Measurements from ENCODE around the gene SPTLC1. TPM values are rescaled to one million over a fixed set of nuclear protein-coding genes. Genes with fewer than 3 reads are reported as not detected.

SPTLC1 gene
- total and polyA plus RNA-seq, 2 of the 8 experiments (the other 6 are each of a cell fraction or from before 2014, with no cell fraction given) = 34.2 to 62.1 TPM

- FAIRE-seq = no peak
- TF ChIP-seq KDM1A (IDR thresholded peaks at IDR 0.05; ENCODE audit: borderline replicate concordance, low read length) (no peak), BACH1 (IDR thresholded peaks at IDR 0.05; ENCODE audit: low read length) (no peak), NANOG (IDR thresholded peaks at IDR 0.05; ENCODE audit: insufficient read depth, low read depth, low read length, poor library complexity, severe bottlenecking) (no peak), RXRA (IDR thresholded peaks at IDR 0.05; ENCODE audit: insufficient read depth, low read depth, low read length) (no peak), USF2 (IDR thresholded peaks at IDR 0.05; ENCODE audit: low read length) (no peak), SIX5 (IDR thresholded peaks at IDR 0.05; ENCODE audit: low read depth, low read length) (no peak), ATF2 (IDR thresholded peaks at IDR 0.05; ENCODE audit: low read length) (no peak), BRCA1 (IDR thresholded peaks at IDR 0.05; ENCODE audit: low read depth, low read length) (no peak), MAFK (IDR thresholded peaks at IDR 0.05; ENCODE audit: low read depth, low read length) (no peak), EZH2 (IDR thresholded peaks at IDR 0.05; ENCODE audit: low read depth, low read length, severe bottlenecking) (no peak), GABPA (IDR thresholded peaks at IDR 0.05; ENCODE audit: borderline replicate concordance, insufficient read depth, low read length) (no peak)
Measured at GRCh38 chr9:92132501-92132900, 17.3 kb upstream of the SPTLC1 start.

More at GRCh38 chr9:92132501-92132900, 17.3 kb upstream of the SPTLC1 start:
- H3K27me3 ChIP-seq (replicated peaks in 1 of 4; ENCODE audit: control insufficient read depth in 3 of 4, extremely low read depth in 1 of 4, insufficient read depth in 3 of 4, low read length in 3 of 4) = no peaks in the 10 kb centered on the region
- H2BK120ac ChIP-seq (replicated peaks; ENCODE audit: low read depth, low read length) = no peak overlapping the region
- H2AK5ac ChIP-seq (ENCODE audit: low read depth, low read length) = no peak overlapping the region
- 100% methylated on average over 1 of the region's 1 CpG; no CpG with 5 or more reads in 1 of the 2 experiments for WGBS, 2 experiments (ENCODE audit: extremely low coverage in 1 of 2, insufficient coverage in 1 of 2, insufficient read length in 1 of 2, insufficient replicate concordance in 2 of 2, low coverage in 1 of 2, low lambda C conversion rate in 2 of 2, missing lambda C conversion rate in 1 of 2)
- no peak overlapping the region for H3K23ac ChIP-seq (ENCODE audit: insufficient read length)
- no peaks in the 10 kb centered on the region for H3K79me1 ChIP-seq (ENCODE audit: low read depth, low read length)
- no peaks in the 10 kb centered on the region; the same call in 1 of the 2 replicates for H3K23me2 ChIP-seq (ENCODE audit: low read depth, low read length)
- CTCF ChIA-PET (ENCODE audit: partially characterized antibody) = no interaction called here
- no peaks in the 10 kb centered on the region for H3K79me2 ChIP-seq (ENCODE audit: control insufficient read depth in 1 of 2, insufficient read depth in 2 of 2, low read length in 2 of 2)
- H3K4me2 ChIP-seq (ENCODE audit: insufficient read depth in 1 of 2, low read depth in 2 of 2, low read length in 2 of 2) = no peak overlapping the region
- no peak overlapping the region for H3K18ac ChIP-seq (ENCODE audit: extremely low read depth, low read length)
- H3K27ac ChIP-seq (ENCODE audit: low read depth, low read length) = no peak overlapping the region
- no peaks in the 10 kb centered on the region for H3K9me3 ChIP-seq (ENCODE audit: insufficient read depth in 2 of 2, low read depth in 1 of 2, low read length in 1 of 2)
- POLR2A ChIA-PET (ENCODE audit: partially characterized antibody) = interaction anchor here (0.8 to 1.1 kb wide), 2 partner anchors 9 to 18 kb away, joined by 3 read pairs; no protein-coding TSS in a partner anchor
- H3K9ac ChIP-seq (replicated peaks in 1 of 4; ENCODE audit: extremely low read depth in 1 of 4, low read depth in 3 of 4, low read length in 3 of 4) = no peak overlapping the region
- H2BK5ac ChIP-seq (ENCODE audit: low read depth, low read length) = no peak overlapping the region
- no peak overlapping the region for H3K4ac ChIP-seq (replicated peaks; ENCODE audit: insufficient read length, low read depth, low read length)
- H2BK12ac ChIP-seq (ENCODE audit: low read depth, low read length) = no peak overlapping the region; the same call in 1 of the 2 replicates
- H2BK15ac ChIP-seq (ENCODE audit: low read length) = no peak overlapping the region
- H3K36me3 ChIP-seq (ENCODE audit: control insufficient read depth in 2 of 4, insufficient read depth in 4 of 4, low read length in 3 of 4) = no peaks in the 10 kb centered on the region
- H2BK20ac ChIP-seq (ENCODE audit: low read length) = no peak overlapping the region
- no peak overlapping the region for H4K8ac ChIP-seq (ENCODE audit: extremely low read depth, insufficient read depth, low read length)
- no peaks in the 10 kb centered on the region for H4K20me1 ChIP-seq (replicated peaks in 1 of 2; ENCODE audit: control insufficient read depth in 1 of 2, insufficient read depth in 2 of 2, low read length in 2 of 2)
- H4K5ac ChIP-seq (ENCODE audit: insufficient read length, low read depth, low read length) = no peak overlapping the region
- H3K14ac ChIP-seq (ENCODE audit: insufficient read length) = no peak overlapping the region
- no peak overlapping the region for H2AFZ ChIP-seq (ENCODE audit: low read length)
- no peak overlapping the region for H4K91ac ChIP-seq (replicated peaks; ENCODE audit: insufficient read length, low read length)
- no peak overlapping the region for H3K56ac ChIP-seq (replicated peaks; ENCODE audit: insufficient read length, low read depth, low read length)
- peaks cover 0 to 5% (median 2%) of the 10 kb centered on the region in 4 experiments; a peak in 3 of 7 replicates for H3K4me1 ChIP-seq (replicated peaks in 1 of 4; ENCODE audit: control insufficient read depth in 3 of 4, insufficient read depth in 4 of 4, low read length in 3 of 4)
- DNase-seq (ENCODE audit: low read depth in 1 of 2, low spot score in 2 of 2) = no peak
- H3K4me3 ChIP-seq (ENCODE audit: extremely low read depth in 1 of 4, insufficient read depth in 2 of 4, low read depth in 3 of 4, low read length in 4 of 4) = no peak overlapping the region
